ENCODE results near the gene PITRM1.

Gene PITRM1

GRCh38 chr10:3090388-3090787 lies 82.2 kb downstream of the PITRM1 start:
- TF ChIP-seq, protein P1, sequence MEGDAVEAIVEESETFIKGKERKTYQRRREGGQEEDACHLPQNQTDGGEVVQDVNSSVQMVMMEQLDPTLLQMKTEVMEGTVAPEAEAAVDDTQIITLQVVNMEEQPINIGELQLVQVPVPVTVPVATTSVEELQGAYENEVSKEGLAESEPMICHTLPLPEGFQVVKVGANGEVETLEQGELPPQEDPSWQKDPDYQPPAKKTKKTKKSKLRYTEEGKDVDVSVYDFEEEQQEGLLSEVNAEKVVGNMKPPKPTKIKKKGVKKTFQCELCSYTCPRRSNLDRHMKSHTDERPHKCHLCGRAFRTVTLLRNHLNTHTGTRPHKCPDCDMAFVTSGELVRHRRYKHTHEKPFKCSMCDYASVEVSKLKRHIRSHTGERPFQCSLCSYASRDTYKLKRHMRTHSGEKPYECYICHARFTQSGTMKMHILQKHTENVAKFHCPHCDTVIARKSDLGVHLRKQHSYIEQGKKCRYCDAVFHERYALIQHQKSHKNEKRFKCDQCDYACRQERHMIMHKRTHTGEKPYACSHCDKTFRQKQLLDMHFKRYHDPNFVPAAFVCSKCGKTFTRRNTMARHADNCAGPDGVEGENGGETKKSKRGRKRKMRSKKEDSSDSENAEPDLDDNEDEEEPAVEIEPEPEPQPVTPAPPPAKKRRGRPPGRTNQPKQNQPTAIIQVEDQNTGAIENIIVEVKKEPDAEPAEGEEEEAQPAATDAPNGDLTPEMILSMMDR (IDR thresholded peaks at IDR 0.05; ENCODE audit: borderline replicate concordance, control extremely low read depth, extremely low read depth, insufficient read depth, missing control alignments), result no peak
- DNase-seq (ENCODE audit: low spot score), result no peak
- in situ Hi-C loops (cut with MboI; ENCODE audit: low sequenced_read_pairs, unreplicated experiment), result no loop called here

All from GM13976 (cell line).